HL-60 (cell line): Measurements from ENCODE around the gene FAM219B.

ENCODE experiments used
- CTCF ChIP-seq: IDR thresholded peaks from one replicate; pipeline ENCODE4 v1.5.1; 2011; ENCODE audit warnings: low read length, control low read depth, inconsistent platforms; ENCODE audit not compliant: insufficient read depth
- GABPA ChIP-seq: IDR thresholded peaks from 2 replicates; pipeline ENCODE4 v1.6.1; 2012; ENCODE audit warnings: low read depth
- POLR2AphosphoS5 ChIP-seq: IDR thresholded peaks from 2 replicates; pipeline ENCODE4 v1.6.1; 2012; ENCODE audit warnings: low read depth
- SPI1 ChIP-seq: IDR thresholded peaks from 2 replicates; pipeline ENCODE4 v1.6.1; 2012; ENCODE audit warnings: low read depth, mild to moderate bottlenecking, borderline replicate concordance
- TF ChIP-seq, protein P1 (sequence below): IDR thresholded peaks from 2 replicates; pipeline ENCODE4 v1.6.1; 2012; ENCODE audit warnings: low read depth; ENCODE audit not compliant: insufficient replicate concordance

DNA sequence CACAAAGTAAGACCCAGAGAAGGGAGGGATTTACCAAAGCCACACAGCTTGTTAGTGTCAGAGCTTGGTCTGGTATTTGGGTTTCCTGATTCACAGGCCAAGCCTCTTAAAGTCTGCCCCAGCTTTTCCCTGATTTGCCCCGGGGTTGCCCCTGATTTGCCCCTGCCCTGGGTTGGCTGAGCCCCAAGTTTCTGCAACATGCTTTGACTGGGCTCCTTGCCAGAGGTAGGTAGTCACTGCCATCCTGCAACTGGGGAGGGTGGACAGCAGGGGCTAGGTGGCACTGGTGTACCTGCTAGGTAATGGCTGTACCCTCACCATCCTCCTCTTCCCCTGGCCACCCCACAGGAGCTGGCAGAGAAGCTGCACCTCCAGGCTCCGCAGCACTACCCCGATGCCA, 14.3 kb downstream of the FAM219B start:
- TF ChIP-seq CTCF = no peak
- TF ChIP-seq POLR2AphosphoS5 = no peak
- TF ChIP-seq SPI1 = no peak
- no peak for TF ChIP-seq GABPA
- TF ChIP-seq, protein P1, sequence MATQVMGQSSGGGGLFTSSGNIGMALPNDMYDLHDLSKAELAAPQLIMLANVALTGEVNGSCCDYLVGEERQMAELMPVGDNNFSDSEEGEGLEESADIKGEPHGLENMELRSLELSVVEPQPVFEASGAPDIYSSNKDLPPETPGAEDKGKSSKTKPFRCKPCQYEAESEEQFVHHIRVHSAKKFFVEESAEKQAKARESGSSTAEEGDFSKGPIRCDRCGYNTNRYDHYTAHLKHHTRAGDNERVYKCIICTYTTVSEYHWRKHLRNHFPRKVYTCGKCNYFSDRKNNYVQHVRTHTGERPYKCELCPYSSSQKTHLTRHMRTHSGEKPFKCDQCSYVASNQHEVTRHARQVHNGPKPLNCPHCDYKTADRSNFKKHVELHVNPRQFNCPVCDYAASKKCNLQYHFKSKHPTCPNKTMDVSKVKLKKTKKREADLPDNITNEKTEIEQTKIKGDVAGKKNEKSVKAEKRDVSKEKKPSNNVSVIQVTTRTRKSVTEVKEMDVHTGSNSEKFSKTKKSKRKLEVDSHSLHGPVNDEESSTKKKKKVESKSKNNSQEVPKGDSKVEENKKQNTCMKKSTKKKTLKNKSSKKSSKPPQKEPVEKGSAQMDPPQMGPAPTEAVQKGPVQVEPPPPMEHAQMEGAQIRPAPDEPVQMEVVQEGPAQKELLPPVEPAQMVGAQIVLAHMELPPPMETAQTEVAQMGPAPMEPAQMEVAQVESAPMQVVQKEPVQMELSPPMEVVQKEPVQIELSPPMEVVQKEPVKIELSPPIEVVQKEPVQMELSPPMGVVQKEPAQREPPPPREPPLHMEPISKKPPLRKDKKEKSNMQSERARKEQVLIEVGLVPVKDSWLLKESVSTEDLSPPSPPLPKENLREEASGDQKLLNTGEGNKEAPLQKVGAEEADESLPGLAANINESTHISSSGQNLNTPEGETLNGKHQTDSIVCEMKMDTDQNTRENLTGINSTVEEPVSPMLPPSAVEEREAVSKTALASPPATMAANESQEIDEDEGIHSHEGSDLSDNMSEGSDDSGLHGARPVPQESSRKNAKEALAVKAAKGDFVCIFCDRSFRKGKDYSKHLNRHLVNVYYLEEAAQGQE = no peak
